Mesenchymal stem cell (in vitro differentiated cells and primary cell): Measurements from ENCODE around the gene CLIC4.
A peak's percentile ranks its signal among the peaks of the same experiment; 100 is the strongest.

Experiments
- DNase-seq: peaks from one replicate; pipeline ENCODE4 v3.0.0-alpha.2; 2013
- H2AFZ ChIP-seq: one replicate; pipeline ENCODE4 v1.6.1; 2013; ENCODE audit warnings: low read depth, mild to moderate bottlenecking, control low read depth, inconsistent platforms, low read length, moderate library complexity
- H2AK5ac ChIP-seq: 2 replicates; pipeline ENCODE4 v1.6.1; 2013; ENCODE audit warnings: low read length, moderate library complexity, mild to moderate bottlenecking, inconsistent platforms; ENCODE audit not compliant: severe bottlenecking
- H2BK120ac ChIP-seq: one replicate; pipeline ENCODE4 v1.6.1; 2013; ENCODE audit warnings: low read depth, mild to moderate bottlenecking, inconsistent platforms, low read length, moderate library complexity
- H2BK12ac ChIP-seq, 2 experiments: one replicate each; pipeline ENCODE4 v1.6.1; 2013; ENCODE audit warnings: inconsistent platforms in 2 of 2, low read length in 2 of 2, mild to moderate bottlenecking in 2 of 2, moderate library complexity in 2 of 2, control low read depth in 1 of 2
- H2BK15ac ChIP-seq: one replicate; pipeline ENCODE4 v1.6.1; 2013; ENCODE audit warnings: mild to moderate bottlenecking, low read depth, inconsistent platforms; ENCODE audit not compliant: poor library complexity, severe bottlenecking
- H2BK5ac ChIP-seq: 2 replicates; pipeline ENCODE4 v1.6.1; 2013; ENCODE audit warnings: low read depth, mild to moderate bottlenecking, low read length, control low read depth, inconsistent platforms; ENCODE audit not compliant: poor library complexity, severe bottlenecking
- H3K14ac ChIP-seq, 2 experiments: one replicate each; pipeline ENCODE4 v1.6.1; 2013; ENCODE audit warnings: inconsistent platforms in 2 of 2, low read length in 2 of 2, control low read depth in 1 of 2, mild to moderate bottlenecking in 1 of 2, moderate library complexity in 1 of 2
- H3K18ac ChIP-seq, 2 experiments: one replicate each; pipeline ENCODE4 v1.6.1; 2013; ENCODE audit warnings: inconsistent platforms in 2 of 2, low read length in 2 of 2, control low read depth in 1 of 2, low read depth in 1 of 2, mild to moderate bottlenecking in 1 of 2
- H3K23ac ChIP-seq, 2 experiments: one replicate each; pipeline ENCODE4 v1.6.1; 2013; ENCODE audit warnings: inconsistent platforms in 2 of 2, low read length in 2 of 2, mild to moderate bottlenecking in 2 of 2, moderate library complexity in 2 of 2, control low read depth in 1 of 2
- H3K27ac ChIP-seq: 2 replicates; pipeline ENCODE4 v1.5.1; 2013; ENCODE audit warnings: mild to moderate bottlenecking, moderate library complexity, low read length, control low read depth, inconsistent platforms; ENCODE audit not compliant: poor library complexity, severe bottlenecking
- H3K27me3 ChIP-seq, 2 experiments: 2 replicates each; pipeline versions ENCODE4 v1.6.1 to v1.7.0; 2013; ENCODE audit warnings: low read length in 2 of 2, mild to moderate bottlenecking in 2 of 2, moderate library complexity in 2 of 2, control low read depth in 1 of 2, inconsistent platforms in 1 of 2; ENCODE audit not compliant: control insufficient read depth in 1 of 2, insufficient read depth in 1 of 2
- H3K36me3 ChIP-seq, 2 experiments: 2 replicates each; pipeline versions ENCODE4 v1.6.1 to v1.7.0; 2013; ENCODE audit warnings: low read length in 2 of 2, control low read depth in 1 of 2, inconsistent platforms in 1 of 2, low read depth in 1 of 2, mild to moderate bottlenecking in 1 of 2; ENCODE audit not compliant: insufficient read depth in 2 of 2, control insufficient read depth in 1 of 2
- H3K4ac ChIP-seq, 2 experiments: one replicate each; pipeline ENCODE4 v1.6.1; 2013; ENCODE audit warnings: inconsistent platforms in 2 of 2, low read length in 2 of 2, mild to moderate bottlenecking in 2 of 2, moderate library complexity in 2 of 2, control low read depth in 1 of 2, low read depth in 1 of 2
- H3K4me1 ChIP-seq: 2 replicates; pipeline ENCODE4 v1.6.1; 2013; ENCODE audit warnings: low read depth, low read length, control low read depth; ENCODE audit not compliant: control insufficient read depth, insufficient read depth
- H3K4me2 ChIP-seq: 2 replicates; pipeline ENCODE4 v1.6.1; 2013; ENCODE audit warnings: low read length, mild to moderate bottlenecking, inconsistent platforms; ENCODE audit not compliant: poor library complexity, severe bottlenecking
- H3K4me3 ChIP-seq, 2 experiments: 2 replicates each; pipeline versions ENCODE4 v1.5.1 to v1.7.0; 2013; ENCODE audit warnings: low read length in 2 of 2, mild to moderate bottlenecking in 2 of 2, control low read depth in 1 of 2, low read depth in 1 of 2; ENCODE audit not compliant: insufficient read depth in 1 of 2
- H3K79me1 ChIP-seq: replicated peaks from 2 replicates; pipeline ENCODE4 v1.6.1; 2013; ENCODE audit warnings: mild to moderate bottlenecking, control low read depth, low read length, inconsistent platforms; ENCODE audit not compliant: poor library complexity, severe bottlenecking
- H3K9ac ChIP-seq: 2 replicates; pipeline ENCODE4 v1.7.0; 2013; ENCODE audit warnings: mild to moderate bottlenecking, low read length, moderate library complexity
- H3K9me3 ChIP-seq: 2 replicates; pipeline ENCODE4 v1.7.0; 2013; ENCODE audit warnings: mild to moderate bottlenecking, low read length; ENCODE audit not compliant: control insufficient read depth
- H4K8ac ChIP-seq: one replicate; pipeline ENCODE4 v1.6.1; 2013; ENCODE audit warnings: inconsistent platforms, mild to moderate bottlenecking, low read length, moderate library complexity
- H4K91ac ChIP-seq: one replicate; pipeline ENCODE4 v1.6.1; 2013; ENCODE audit warnings: mild to moderate bottlenecking, low read length, inconsistent platforms
- WGBS: methylation state at CpG from one replicate; pipeline ENCODE4 v1.1.7; 2013; ENCODE audit warnings: mixed read lengths; 5-methylcytosine and 5-hydroxymethylcytosine counted together

Gene CLIC4

GRCh38 chr1:24857507-24858133 is 112.4 kb downstream of the CLIC4 start:
- no peak overlapping the region for H4K91ac ChIP-seq
- H3K36me3 ChIP-seq: no peaks in the 10 kb centered on the region
- H2BK5ac ChIP-seq: no peak overlapping the region
- no peak overlapping the region for H3K9ac ChIP-seq
- H3K9me3 ChIP-seq: no peaks in the 10 kb centered on the region
- no peak overlapping the region for H3K4me2 ChIP-seq
- peak; percentile 28 for DNase-seq
- H3K79me1 ChIP-seq: no peaks in the 10 kb centered on the region
- H4K8ac ChIP-seq: no peak overlapping the region
- H3K23ac ChIP-seq: no peak overlapping the region
- H3K14ac ChIP-seq: no peak overlapping the region
- no peak overlapping the region for H2BK120ac ChIP-seq
- H2AK5ac ChIP-seq: no peak overlapping the region
- no peak overlapping the region for H2BK12ac ChIP-seq
- H3K18ac ChIP-seq: no peak overlapping the region
- H2BK15ac ChIP-seq: no peak overlapping the region
- no peak overlapping the region for H3K27ac ChIP-seq
- 85% methylated on average over 6 of the region's 6 CpGs for WGBS
- H3K4me3 ChIP-seq: no peak overlapping the region
- H2AFZ ChIP-seq: no peak overlapping the region
- H3K4ac ChIP-seq: no peak overlapping the region
- peaks cover 18 to 34% of the 10 kb centered on the region in 2 experiments for H3K27me3 ChIP-seq
- H3K4me1 ChIP-seq: no peaks in the 10 kb centered on the region

- WGBS: 100% methylated on average over 1 of the region's 1 CpG
Observed at GRCh38 chr1:24858277-24858676, 113.0 kb downstream of the CLIC4 start.

GRCh38 chr1:24859063-24860010 is 114.1 kb downstream of the CLIC4 start:
- Histone ChIP-seq H2BK15ac (no peak overlapping the region), H3K27ac (no peak overlapping the region), H2BK120ac (no peak overlapping the region), H2AFZ (no peak overlapping the region), H3K36me3 (no peaks in the 10 kb centered on the region), H4K91ac (no peak overlapping the region), H3K4ac (no peak overlapping the region), H3K27me3 (peaks cover 25 to 46% of the 10 kb centered on the region in 2 experiments), H3K9ac (no peak overlapping the region), H4K8ac (no peak overlapping the region), H2AK5ac (no peak overlapping the region), H2BK12ac (no peak overlapping the region), H3K4me2 (no peak overlapping the region), H3K14ac (no peak overlapping the region), H3K9me3 (no peaks in the 10 kb centered on the region), H3K4me3 (no peak overlapping the region), H3K79me1 (no peaks in the 10 kb centered on the region), H3K18ac (no peak overlapping the region), H2BK5ac (no peak overlapping the region), H3K4me1 (no peaks in the 10 kb centered on the region), H3K23ac (no peak overlapping the region)
- DNase-seq: no peak
- 93% methylated on average over 6 of the region's 10 CpGs for WGBS

More at GRCh38 chr1:24858277-24858676, 113.0 kb downstream of the CLIC4 start:
- Histone ChIP-seq H3K14ac (no peak overlapping the region), H3K4me3 (no peak overlapping the region), H3K27ac (no peak overlapping the region), H3K23ac (no peak overlapping the region), H2BK5ac (no peak overlapping the region), H3K4me1 (no peaks in the 10 kb centered on the region), H2AK5ac (no peak overlapping the region), H3K9me3 (no peaks in the 10 kb centered on the region), H2AFZ (no peak overlapping the region), H3K4ac (no peak overlapping the region), H3K79me1 (no peaks in the 10 kb centered on the region), H3K9ac (no peak overlapping the region), H3K36me3 (no peaks in the 10 kb centered on the region), H2BK120ac (no peak overlapping the region), H4K91ac (no peak overlapping the region), H3K18ac (no peak overlapping the region), H3K4me2 (no peak overlapping the region), H2BK15ac (no peak overlapping the region), H4K8ac (no peak overlapping the region), H2BK12ac (no peak overlapping the region), H3K27me3 (peaks cover 21 to 40% of the 10 kb centered on the region in 2 experiments)
- no peak for DNase-seq

GRCh38 chr1:24860841-24861240 is 115.6 kb downstream of the CLIC4 start:
- no peak overlapping the region for H3K23ac ChIP-seq
- no peak overlapping the region for H2AK5ac ChIP-seq
- H3K4me3 ChIP-seq: no peak overlapping the region
- no peak overlapping the region for H3K14ac ChIP-seq
- no peak overlapping the region for H3K4me2 ChIP-seq
- H2BK5ac ChIP-seq: no peak overlapping the region
- H3K27me3 ChIP-seq: peaks cover 25 to 57% of the 10 kb centered on the region in 2 experiments
- H2AFZ ChIP-seq: no peak overlapping the region
- H3K27ac ChIP-seq: no peak overlapping the region
- H3K18ac ChIP-seq: no peak overlapping the region
- H3K4ac ChIP-seq: no peak overlapping the region
- H3K9me3 ChIP-seq: no peaks in the 10 kb centered on the region
- DNase-seq: no peak
- H4K91ac ChIP-seq: no peak overlapping the region
- H2BK15ac ChIP-seq: no peak overlapping the region
- no peak overlapping the region for H3K9ac ChIP-seq
- no peak overlapping the region for H2BK12ac ChIP-seq
- H3K36me3 ChIP-seq: no peaks in the 10 kb centered on the region
- H3K79me1 ChIP-seq: no peaks in the 10 kb centered on the region
- WGBS: 92% methylated on average over 15 of the region's 15 CpGs
- no peaks in the 10 kb centered on the region for H3K4me1 ChIP-seq
- H4K8ac ChIP-seq: no peak overlapping the region
- no peak overlapping the region for H2BK120ac ChIP-seq
